Stomach (tissue), 9 donors: ENCODE data around the gene IFT57. TPM values are rescaled to one million over a fixed set of nuclear protein-coding genes. Genes with fewer than 3 reads are reported as not detected.

Experiments
- DNase-seq, 2 donors: peaks; one replicate each; pipeline versions ENCODE4 v3.0.0 to v3.0.0-alpha.2; 2013 to 2019
- H3K27ac ChIP-seq, 5 donors: fragments of 200-600 bp in 4 of 5; sonication (generic) in 4 of 5; one replicate each; pipeline ENCODE4 v1.5.1; 2013 to 2019; ENCODE audit warnings: mild to moderate bottlenecking in 1 of 5, moderate library complexity in 1 of 5
- H3K27me3 ChIP-seq, 3 donors: fragments of 200-600 bp; sonication (generic); one replicate each; pipeline ENCODE4 v1.5.1; 2017 to 2019; ENCODE audit warnings: mixed run types in 1 of 3
- H3K36me3 ChIP-seq, 4 donors: fragments of 200-600 bp; sonication (generic); 1 replicate in 3 of 4; 2 replicates in 1 of 4; pipeline ENCODE4 v1.5.1; 2016 to 2019
- H3K4me1 ChIP-seq, 4 donors: fragments of 200-600 bp; sonication (generic); one replicate each; pipeline ENCODE4 v1.5.1; 2016 to 2019
- H3K4me3 ChIP-seq, 4 donors: fragments of 200-600 bp; sonication (generic) in 3 of 4; one replicate each; pipeline ENCODE4 v1.5.1; 2016 to 2019; ENCODE audit warnings: mild to moderate bottlenecking in 1 of 4
- H3K9me3 ChIP-seq, 4 donors: fragments of 200-600 bp; sonication (generic); one replicate each; pipeline ENCODE4 v1.5.1; 2016 to 2019
- CTCF ChIP-seq, 7 experiments: fragments of 450-650 bp in 4 of 7; fragments of 200-600 bp in 3 of 7; sonication (generic) in 3 of 7; IDR thresholded peaks; one replicate each; pipeline ENCODE4 v1.5.1; 2016 to 2019; ENCODE audit warnings: antibody characterized with exemption in 7 of 7, control low read depth in 2 of 7, mild to moderate bottlenecking in 1 of 7
- EP300 ChIP-seq: sonication (generic); formaldehyde crosslinking; IDR thresholded peaks from one replicate; pipeline ENCODE4 v1.6.1; 2017; ENCODE audit warnings: antibody characterized with exemption
- POLR2A ChIP-seq, 4 donors: fragments of 450-650 bp; IDR thresholded peaks; one replicate each; pipeline ENCODE4 v1.6.1; 2016; ENCODE audit warnings: antibody characterized with exemption in 4 of 4, control low read depth in 2 of 4, mild to moderate bottlenecking in 1 of 4, moderate library complexity in 1 of 4
- POLR2AphosphoS5 ChIP-seq, 3 donors: sonication (generic); formaldehyde crosslinking; IDR thresholded peaks; one replicate each; pipeline ENCODE4 v1.6.1; 2016; ENCODE audit warnings: antibody characterized with exemption in 3 of 3
- WGBS, 5 donors: extraction: QIAGEN DNeasy Blood & Tissue Kit in 3 of 5; methylation state at CpG; one replicate each; pipeline versions ENCODE4 v1.1.5 to v1.1.7; 2013 to 2018; 5-methylcytosine and 5-hydroxymethylcytosine counted together
- intact Hi-C: fragments of 100-400 bp; cut with DNase I; formaldehyde crosslinking; loops from one replicate; pipeline ENCODE4 v1.15.1; 2023; ENCODE audit warnings: low total_unique reads
- polyA plus RNA-seq, 3 donors: library from polyadenylated mRNA; stranded (reverse); fragments of 200-250 nt; gene quantifications; one replicate each; pipeline ENCODE4 v1.2.3, GENCODE V29; 2013
- total RNA-seq, 5 donors: library from RNA; depleted of rRNA; stranded (reverse); fragments of >200 nt; gene quantifications; one replicate each; pipeline versions ENCODE4 v1.1.0 to v1.2.3, GENCODE V29; 2014 to 2016
- donor health status: healthy with polysubstance abuse.
- donor health status: Bipolar disorder and iron deficiency.
- donor health status: healthy.

Gene IFT57
- total and polyA plus RNA-seq, 8 donors = 15.6 to 118 (median 36.7) TPM

GRCh38 chr3:108153451-108153981 is 68.7 kb downstream of the IFT57 start:
- H3K4me1 ChIP-seq = peaks cover 5 to 20% (median 8%) of the 10 kb centered on the region in 4 donors
- TF ChIP-seq POLR2A (IDR thresholded peaks at IDR 0.05) (no peak), CTCF (IDR thresholded peaks at IDR 0.05) (no peak), EP300 (no peak), POLR2AphosphoS5 (IDR thresholded peaks at IDR 0.05) (no peak)
- DNase-seq = peak; percentile 39 to 68
- intact Hi-C loops = no loop called here
- H3K27ac ChIP-seq = no peak overlapping the region
- no peaks in the 10 kb centered on the region for H3K27me3 ChIP-seq
- WGBS, 5 donors = 85 to 88% (median 85%) methylated on average over 7 of the region's 7 CpGs
- H3K9me3 ChIP-seq = no peaks in the 10 kb centered on the region
- no peaks in the 10 kb centered on the region for H3K36me3 ChIP-seq
- H3K4me3 ChIP-seq = no peak overlapping the region

- Histone ChIP-seq H3K9me3 (no peaks in the 10 kb centered on the region), H3K27me3 (no peaks in the 10 kb centered on the region), H3K27ac (no peak overlapping the region), H3K4me1 (peaks cover 5 to 20% (median 8%) of the 10 kb centered on the region in 4 donors), H3K4me3 (no peak overlapping the region), H3K36me3 (no peaks in the 10 kb centered on the region)
- no peak for DNase-seq
- 46 to 69% (median 57%) methylated on average over 3 of the region's 3 CpGs for WGBS, 5 donors
- intact Hi-C loops = no loop called here
- TF ChIP-seq POLR2AphosphoS5 (IDR thresholded peaks at IDR 0.05) = no peak
- TF ChIP-seq EP300 = no peak
- no peak for TF ChIP-seq CTCF (IDR thresholded peaks at IDR 0.05)
- no peak for TF ChIP-seq POLR2A (IDR thresholded peaks at IDR 0.05)
Observed at GRCh38 chr3:108152274-108152673, 70.0 kb downstream of the IFT57 start.

- 44 to 71% (median 62%) methylated on average over 10 of the region's 10 CpGs for WGBS, 5 donors
- intact Hi-C loops = no loop called here
Observed at GRCh38 chr3:108150200-108150599, 72.0 kb downstream of the IFT57 start.

GRCh38 chr3:108146139-108146538 is 76.1 kb downstream of the IFT57 start:
- Histone ChIP-seq H3K9me3 (peaks cover 0 to 10% (median 8%) of the 10 kb centered on the region in 4 donors), H3K27me3 (no peaks in the 10 kb centered on the region), H3K4me3 (no peak overlapping the region), H3K4me1 (no peaks in the 10 kb centered on the region), H3K27ac (no peak overlapping the region), H3K36me3 (no peaks in the 10 kb centered on the region)
- 88 to 98% (median 95%) methylated on average over 5 of the region's 5 CpGs for WGBS, 5 donors
- intact Hi-C loops = no loop called here
- TF ChIP-seq CTCF (IDR thresholded peaks at IDR 0.05) (no peak), POLR2A (IDR thresholded peaks at IDR 0.05) (no peak), EP300 (no peak), POLR2AphosphoS5 (IDR thresholded peaks at IDR 0.05) (no peak)
- no peak for DNase-seq

More at GRCh38 chr3:108150200-108150599, 72.0 kb downstream of the IFT57 start:
- H3K4me3 ChIP-seq = no peak overlapping the region
- H3K4me1 ChIP-seq = peaks cover 5 to 20% (median 8%) of the 10 kb centered on the region in 4 donors
- H3K27ac ChIP-seq = no peak overlapping the region
- no peaks in the 10 kb centered on the region for H3K27me3 ChIP-seq
- DNase-seq = no peak
- TF ChIP-seq CTCF (IDR thresholded peaks at IDR 0.05) (no peak), POLR2A (IDR thresholded peaks at IDR 0.05) (no peak), POLR2AphosphoS5 (IDR thresholded peaks at IDR 0.05) (no peak), EP300 (no peak)
- no peaks in the 10 kb centered on the region for H3K36me3 ChIP-seq
- peaks cover 0 to 10% (median 8%) of the 10 kb centered on the region in 4 donors for H3K9me3 ChIP-seq
